GM18517 (cell line): Measurements from ENCODE around the gene PPM1J.
"Not testable (repeated sequence)": the region's sequence is repeated elsewhere in the genome, so short reads cannot be mapped to it uniquely, and the experiment has no call there.

ENCODE experiments used
- ATAC-seq: cut with Tn5 transposase; IDR thresholded peaks from one replicate; pipeline ENCODE4 v1.9.1; 2021; ENCODE audit warnings: mild to moderate bottlenecking, moderate library complexity; ENCODE audit not compliant: unreplicated experiment

Gene PPM1J

DNA sequence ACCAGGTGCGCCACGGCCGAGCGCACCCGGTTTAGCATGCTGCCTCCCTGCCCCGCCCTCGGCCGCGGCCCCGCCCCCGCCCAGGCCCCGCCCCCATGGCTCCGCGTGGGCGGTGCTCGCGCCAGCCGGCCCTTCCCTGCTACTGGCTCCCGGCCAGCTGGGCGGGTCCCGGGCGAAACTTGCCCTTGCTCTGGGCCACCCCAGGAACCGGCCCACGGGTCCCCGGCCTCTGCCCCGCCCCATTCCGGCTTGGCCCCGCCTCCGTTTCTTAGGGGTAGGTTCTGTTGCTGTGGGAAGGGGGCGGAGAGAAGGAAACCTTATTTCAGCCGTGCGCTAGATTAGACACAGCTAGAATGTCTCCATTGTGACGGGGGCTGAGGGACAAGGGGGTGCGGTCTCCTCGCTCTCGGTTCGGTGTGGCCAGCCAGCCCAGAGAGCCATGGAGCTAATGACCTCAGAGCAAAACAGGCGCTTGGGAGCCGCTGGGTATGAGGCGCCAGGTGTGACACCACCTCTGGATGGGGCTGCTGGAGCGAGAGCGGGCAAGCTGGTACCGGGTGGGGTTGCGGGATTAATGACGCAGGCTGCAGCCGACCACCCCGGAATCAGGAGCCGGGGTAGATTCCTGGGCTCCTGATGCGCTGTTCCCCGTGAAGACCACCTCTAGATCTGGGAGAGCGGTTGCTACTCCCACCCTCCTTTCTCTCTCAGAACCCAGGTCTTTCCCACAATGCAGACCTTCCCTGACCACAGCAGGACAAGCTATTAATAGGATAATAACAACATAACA is at the start of gene PPM1J:
PPM1J (minus strand) TSS at position 69 of the 790 bp plus-strand sequence; CDS start at position 38, 31 bp downstream.
- ATAC-seq, result peak; percentile 79

DNA sequence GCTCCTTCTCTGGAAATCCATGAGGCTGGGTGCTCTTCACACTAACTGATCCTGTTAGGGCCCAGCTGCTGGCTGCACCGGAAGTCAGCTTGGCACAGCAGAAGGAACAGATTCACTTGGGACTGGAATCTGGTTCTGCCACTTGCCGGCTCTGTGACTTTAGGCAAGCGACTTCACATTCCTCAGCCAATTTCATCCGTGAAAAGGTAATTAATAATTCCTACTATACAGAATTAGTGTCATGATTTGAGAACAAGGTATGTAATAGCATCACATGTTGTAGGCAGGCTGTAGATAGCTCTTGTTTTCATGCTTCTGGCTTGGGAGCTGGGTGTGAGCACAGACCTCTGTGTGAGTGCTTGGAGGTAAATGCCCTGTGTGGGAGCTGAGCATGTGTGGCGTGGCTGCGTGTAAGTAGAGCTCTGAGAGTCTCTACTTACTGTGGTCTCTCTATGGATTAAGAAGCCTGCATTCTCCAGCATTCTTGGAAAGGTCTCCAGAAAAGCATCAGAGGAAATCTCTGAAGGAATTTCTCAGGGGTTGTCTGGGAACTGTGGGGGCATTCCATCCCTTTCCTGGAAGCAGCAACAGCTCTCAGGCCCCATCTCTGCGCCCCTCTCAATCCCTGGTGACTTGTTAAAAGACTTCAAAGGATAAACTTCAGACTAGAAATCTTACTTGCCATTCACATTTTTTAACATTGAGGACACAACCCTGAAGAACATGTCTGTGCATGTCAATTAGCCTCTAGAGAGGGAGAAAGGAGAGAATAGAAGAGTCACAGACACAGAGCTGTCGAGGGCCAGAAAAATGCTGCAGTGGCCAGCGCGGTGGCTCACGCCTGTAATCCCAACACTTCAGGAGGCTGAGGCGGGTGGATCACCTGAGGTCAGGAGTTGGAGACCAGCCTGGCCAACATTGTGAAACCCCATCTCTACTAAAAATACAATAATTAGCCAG is 47.7 kb upstream of the PPM1J start:
- no peak for ATAC-seq

DNA sequence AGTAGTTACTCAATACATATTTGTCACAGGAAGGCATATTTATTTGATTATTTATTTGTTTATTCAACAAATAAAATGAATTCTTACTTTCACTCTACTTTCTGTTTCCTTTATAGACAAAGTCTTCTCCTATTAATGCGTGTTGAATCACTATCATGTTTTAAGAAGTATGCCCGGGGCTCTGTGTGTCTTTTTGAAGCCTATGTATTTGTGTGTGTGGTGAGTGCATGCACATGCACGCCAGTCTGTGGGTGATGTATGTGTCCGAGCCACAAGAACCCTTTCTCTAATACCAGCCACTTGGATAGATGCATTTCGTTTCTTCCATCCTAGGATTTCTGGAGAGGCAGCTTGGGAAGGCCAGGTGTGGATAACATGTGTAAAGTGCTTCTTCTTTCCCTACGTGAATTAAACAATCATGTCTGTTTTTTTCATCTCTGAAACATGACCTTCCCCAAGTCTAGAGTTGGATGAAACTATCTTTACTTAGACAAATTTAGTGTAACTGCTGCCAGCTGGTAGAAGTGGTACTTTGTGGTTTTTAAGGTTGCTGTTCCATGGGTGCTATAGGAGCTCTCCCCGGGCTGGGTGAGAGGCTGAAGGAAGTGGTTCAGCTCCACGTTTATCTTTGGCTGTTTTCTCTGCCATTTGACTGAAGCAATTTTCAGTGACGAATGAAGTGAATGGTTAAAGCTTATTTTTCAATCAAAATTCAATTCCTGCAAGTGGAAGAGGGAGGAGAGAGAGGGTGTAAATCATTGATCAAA is 46.8 kb upstream of the PPM1J start:
- no peak for ATAC-seq

DNA sequence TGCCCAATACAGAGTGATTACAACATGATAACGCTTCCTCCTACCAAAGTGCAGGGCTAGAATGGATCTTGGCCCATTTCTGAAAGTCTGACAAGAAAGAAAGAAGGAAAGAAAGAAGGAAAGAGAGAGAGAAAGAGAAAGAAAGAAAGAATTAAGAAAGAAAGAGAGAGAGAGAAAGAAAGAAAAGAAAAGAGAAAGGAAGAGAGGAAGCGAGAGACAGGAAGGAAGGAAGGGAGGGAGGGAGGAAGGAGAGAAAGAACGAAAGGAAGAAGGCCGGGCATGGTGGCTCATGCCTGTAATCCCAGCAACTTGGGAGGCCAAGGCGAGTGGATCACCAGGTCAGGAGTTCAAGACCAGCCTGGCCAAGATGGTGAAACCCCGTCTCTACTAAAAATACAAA is 44.1 kb upstream of the PPM1J start:
- ATAC-seq, result no peak

- ATAC-seq, result no peak
These were observed 39.0 kb upstream of the PPM1J start for GRCh38 chr1:112754116-112754628.

DNA sequence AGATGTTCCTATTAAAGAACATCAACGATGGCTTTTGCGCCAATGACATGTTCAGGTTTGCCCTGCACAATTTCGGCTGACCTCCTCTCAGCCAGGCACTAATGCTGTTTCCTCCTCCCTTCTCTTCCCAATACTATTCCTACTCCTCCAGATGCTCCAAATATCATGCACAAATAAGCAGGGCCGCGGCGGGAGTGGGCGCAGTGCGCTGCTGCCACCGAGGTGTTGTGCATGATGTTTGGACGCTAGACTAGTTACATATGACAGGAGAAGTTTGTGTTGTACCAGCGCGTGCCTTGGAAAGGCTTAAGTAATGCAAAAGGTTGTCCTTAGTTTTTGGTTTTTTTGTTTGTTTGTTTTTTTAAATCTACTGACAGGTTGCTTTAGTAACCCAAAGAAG is 33.3 kb upstream of the PPM1J start:
- no peak for ATAC-seq

GRCh38 chr1:112744009-112744578 is 29.0 kb upstream of the PPM1J start:
- no peak for ATAC-seq

- no peak for ATAC-seq
These were observed 28.3 kb upstream of the PPM1J start for GRCh38 chr1:112743174-112744008.

GRCh38 chr1:112737573-112737972 is 22.4 kb upstream of the PPM1J start:
- ATAC-seq, result no peak

DNA sequence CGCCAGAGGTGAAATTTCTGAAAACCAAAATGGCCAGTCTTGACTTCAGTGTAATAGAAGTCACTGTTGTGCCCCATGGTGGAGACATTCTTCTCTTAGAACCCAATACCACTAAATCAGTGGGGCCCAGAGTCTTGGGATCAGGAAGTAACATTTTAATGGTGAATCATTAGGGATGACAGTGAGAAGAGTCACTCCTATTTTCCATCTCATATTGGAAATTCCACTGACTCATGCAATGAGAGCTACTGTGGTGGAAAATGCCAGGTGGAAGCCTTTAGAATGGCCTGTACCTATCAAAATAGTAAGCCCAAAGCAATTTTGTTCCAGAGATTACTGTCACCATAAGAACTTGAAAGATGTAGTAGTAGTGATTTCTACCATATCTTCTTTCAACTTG is 20.6 kb upstream of the PPM1J start:
- no peak for ATAC-seq

DNA sequence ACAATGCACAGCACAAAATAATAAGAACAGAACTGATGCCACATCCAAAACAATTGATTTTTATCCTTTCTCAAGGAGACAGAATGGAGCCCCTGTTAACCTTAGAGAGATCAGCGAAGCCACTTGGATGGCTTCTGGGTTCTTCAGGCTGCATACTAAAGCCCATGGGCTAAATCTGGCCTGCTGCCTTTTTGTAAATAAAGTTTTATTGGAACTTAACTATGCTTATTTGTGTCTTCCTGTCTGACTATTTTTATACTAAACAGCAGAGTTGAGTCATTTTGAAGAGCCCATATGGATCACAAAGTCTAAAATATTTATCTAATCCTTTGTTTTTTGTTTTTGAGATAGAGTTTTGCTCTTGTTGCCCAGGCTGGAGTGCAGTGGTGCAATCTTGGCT is 16.3 kb upstream of the PPM1J start:
- ATAC-seq, result no peak

DNA sequence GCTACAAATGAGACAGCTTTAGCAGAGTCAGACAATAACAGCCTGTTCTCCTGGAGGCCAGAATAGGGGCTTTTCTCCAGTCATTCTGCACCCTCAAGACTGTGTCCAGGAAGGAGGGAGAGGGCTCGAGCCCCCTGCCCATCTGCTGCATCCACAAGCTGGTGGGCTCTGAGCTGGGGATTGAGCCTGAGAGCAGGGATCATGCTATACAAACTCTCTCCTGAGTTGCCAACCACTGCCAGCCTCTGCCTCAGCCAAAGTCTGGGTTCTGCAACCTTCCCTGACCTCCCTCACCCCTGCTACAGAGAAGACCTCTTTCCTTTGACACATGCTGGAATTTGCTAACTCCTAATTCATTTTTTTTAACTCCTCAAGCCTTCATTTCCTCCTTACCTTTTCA is 14.8 kb upstream of the PPM1J start:
- no peak for ATAC-seq

GRCh38 chr1:112729011-112729410 is 13.9 kb upstream of the PPM1J start:
- not testable (repeated sequence) for ATAC-seq

DNA sequence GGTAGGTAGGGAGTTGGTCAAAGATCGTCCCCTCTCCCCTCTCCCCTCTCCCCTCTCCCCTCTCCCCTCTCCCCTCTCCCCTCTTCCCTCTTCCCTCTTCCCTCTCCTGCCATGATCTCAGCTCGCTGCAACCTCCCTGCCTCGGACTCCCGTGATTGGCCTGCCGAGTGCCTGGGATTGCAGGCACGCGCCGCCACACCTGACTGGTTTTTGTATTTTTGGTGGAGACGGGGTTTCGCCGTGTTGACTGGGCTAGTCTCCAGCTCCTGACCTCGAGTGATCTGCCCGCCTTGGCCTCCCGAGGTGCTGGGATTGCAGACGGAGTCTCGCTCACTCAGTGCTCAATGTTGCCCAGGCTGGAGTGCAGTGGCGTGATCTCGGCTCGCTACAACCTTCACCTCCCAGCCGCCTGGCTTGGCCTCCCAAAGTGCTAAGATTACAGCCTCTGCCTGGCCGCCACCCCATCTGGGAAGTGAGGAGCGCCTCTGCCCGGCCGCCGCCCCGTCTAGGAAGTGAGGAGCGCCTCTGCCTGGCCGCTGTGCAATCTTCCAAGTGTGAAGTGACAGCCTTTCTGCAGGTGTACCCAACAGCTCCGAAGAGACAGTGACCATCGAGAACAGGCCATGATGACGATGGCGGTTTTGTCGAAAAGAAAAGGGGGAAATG is 13.3 kb upstream of the PPM1J start:
- not testable (repeated sequence) for ATAC-seq

GRCh38 chr1:112727716-112728115 is 12.6 kb upstream of the PPM1J start:
- ATAC-seq, result no peak

- not testable (repeated sequence) for ATAC-seq
These were observed 9.1 kb upstream of the PPM1J start for GRCh38 chr1:112724240-112724639.

- no peak for ATAC-seq
These were observed 8.3 kb upstream of the PPM1J start for GRCh38 chr1:112723511-112723839.

GRCh38 chr1:112722601-112723510 is 7.7 kb upstream of the PPM1J start:
- ATAC-seq, result no peak
